Measurements from ENCODE around the gene HIVEP2.

The HIVEP2 gene

GRCh38 chr6:142914937-142915697 is 29.9 kb downstream of the HIVEP2 start:
- no peak for DNase-seq (ENCODE audit: low spot score)

DNA sequence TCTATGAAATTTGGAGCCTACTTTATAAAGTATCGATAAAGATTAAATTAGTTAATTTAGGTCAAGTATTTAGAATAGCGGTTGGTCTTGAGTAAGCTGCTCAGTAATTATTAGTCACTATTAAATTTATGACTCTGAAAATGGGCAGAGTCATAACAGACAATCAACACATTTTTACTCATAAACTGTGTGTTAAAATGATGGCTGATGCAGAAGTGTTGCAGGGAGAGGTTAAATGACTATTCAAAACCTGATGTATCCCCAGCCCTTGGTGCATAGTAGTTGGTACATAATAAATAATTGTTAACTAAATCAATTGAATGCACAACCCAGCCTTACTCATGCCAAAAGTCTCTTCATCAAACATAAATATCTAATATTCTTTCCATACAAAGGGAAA is 30.6 kb downstream of the HIVEP2 start:
- DNase-seq (ENCODE audit: low spot score): no peak

GRCh38 chr6:142913511-142914047 is 31.4 kb downstream of the HIVEP2 start:
- peak; percentile 75 for DNase-seq (ENCODE audit: low spot score)

DNA sequence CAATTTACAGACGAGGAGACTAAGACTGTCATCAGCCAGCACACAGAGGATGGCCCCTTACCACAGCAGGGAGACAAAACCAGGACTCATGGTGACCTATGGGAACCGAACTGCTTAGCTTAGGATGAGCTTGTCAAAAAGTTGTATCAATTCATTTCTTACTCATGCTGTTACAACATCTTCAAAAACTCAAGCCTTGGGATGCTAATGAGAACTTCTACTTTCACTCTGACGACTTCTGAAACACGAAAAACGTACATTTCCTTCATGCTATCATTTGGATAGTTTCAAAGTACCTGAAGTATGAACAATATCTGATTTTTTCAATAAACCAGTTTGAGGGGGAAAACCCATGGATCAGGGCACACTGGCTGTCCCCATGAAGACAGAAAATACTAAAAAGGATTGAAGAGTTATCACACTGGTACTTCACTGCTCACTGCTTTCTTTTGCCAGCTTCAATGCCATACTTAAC is 31.9 kb downstream of the HIVEP2 start:
- DNase-seq (ENCODE audit: low spot score): no peak

DNA sequence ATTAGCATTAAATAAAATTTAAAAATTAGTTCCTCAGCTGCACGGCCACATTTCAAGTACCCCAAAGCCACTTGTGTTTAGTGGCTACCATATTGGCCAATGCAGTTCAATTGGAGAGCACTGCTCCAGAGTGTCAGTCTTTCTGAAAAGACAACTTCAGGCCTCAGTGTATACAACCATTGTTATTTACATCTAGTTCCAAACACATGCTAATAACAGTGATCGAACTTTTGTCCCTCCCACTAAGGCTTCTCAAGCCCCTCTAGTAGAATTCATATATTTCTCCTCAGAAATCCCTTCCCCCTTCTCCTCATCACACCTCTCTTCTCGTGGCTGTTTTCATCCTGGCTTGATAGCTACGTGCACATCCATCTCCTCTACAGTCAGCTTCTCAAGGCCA is 32.9 kb downstream of the HIVEP2 start:
- DNase-seq (ENCODE audit: low spot score): no peak

DNA sequence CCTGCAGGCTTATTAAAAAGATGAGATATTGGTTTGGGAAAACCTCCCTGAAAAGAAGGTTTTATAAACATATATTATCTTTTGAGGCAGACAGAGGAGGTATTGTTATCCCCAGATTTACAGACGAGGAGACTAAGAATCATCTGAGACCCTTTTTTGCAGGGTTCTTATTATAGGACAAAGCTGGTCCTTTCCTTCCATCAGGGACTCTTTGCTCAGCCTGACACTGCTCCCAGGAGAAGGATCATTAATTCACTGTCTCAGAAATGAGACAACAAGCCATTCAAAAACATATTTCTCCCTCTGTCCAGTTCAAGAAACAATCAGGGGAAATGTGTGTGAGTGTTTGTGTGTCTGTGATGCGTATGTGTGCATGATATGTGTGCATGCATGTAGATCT is 33.5 kb downstream of the HIVEP2 start:
- no peak for DNase-seq (ENCODE audit: low spot score)

DNA sequence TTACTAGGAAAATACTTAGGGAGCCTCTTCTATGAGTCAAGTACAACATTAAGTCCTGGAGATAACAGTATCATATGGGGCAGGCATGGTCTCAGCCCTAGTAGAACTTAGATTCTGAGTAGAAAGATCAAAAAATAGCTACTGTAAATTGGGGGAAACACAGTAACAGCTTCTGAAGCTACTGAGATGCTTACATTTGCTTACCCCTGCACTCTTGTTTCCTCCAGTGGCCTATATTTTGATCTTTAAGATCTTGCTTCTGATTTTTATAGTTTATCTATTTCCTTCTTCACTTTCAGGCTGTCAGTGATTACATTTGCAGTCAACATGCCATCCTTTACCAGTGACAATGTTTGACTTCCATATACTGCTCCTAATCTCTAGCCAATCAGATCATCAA is 35.3 kb downstream of the HIVEP2 start:
- no peak for DNase-seq (ENCODE audit: low spot score)

DNA sequence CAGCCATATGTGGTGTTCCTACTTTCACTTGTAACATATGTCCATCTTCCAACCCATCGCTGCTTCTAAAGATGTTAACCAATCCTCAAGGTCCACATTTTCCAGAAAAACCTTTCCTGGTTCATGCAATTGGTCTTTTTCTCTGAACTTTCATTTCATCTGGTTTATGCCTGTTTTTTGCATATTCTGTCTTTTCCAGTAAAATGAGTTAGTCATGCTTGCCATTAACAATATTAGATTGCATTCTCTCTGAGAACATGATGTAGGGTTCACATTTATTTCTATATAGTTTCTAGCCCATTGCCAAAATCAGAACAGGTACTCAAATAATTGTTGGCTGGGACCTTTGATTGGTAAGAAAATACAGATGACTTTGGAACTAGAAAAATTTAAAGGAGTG is 36.7 kb downstream of the HIVEP2 start:
- DNase-seq (ENCODE audit: low spot score): no peak

- peak; percentile 49 for DNase-seq (ENCODE audit: low spot score)
Observed at GRCh38 chr6:142907544-142907943, 37.4 kb downstream of the HIVEP2 start.

DNA sequence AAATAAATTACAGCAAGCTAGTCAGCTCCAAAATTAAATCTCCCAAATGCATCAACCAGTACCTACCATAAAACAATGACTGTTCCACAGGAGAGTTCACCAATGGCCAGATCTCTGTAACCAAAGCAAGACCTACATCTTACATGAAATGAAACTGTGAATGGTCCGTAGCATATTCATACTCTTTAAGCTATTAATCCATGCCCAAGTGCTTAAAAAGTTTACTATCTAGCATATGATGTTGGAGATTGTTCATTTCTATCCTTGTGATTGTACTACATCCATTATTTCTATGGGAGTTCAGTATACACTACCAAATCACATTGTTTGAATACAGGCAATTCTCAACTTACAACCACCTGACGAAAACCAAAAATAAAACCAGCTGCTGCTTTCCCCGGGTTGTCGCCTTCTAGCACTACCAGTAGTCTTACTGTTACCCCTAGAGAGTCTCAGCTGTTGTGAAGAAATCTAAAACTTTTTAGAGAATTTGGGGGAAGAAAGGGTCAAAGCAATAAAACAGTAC is 38.0 kb downstream of the HIVEP2 start:
- DNase-seq (ENCODE audit: low spot score): no peak

DNA sequence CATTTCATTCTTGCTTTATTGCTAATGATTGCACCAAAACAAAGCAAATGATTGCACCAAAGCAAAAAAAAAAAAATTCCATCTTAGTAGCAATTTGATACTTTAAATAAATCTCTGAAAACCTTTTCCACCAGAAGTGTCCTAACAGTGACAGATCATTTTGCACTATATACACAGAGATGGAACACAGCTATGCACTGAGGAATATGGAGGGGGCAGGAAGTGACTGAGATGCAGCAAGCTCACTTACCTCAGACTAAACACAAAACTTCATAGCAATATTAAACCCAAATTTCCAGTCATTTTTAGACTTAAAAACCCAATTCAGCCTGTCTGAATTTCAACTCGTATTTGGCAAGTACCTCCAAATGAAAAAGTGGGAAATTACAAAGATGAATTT is 41.2 kb downstream of the HIVEP2 start:
- DNase-seq (ENCODE audit: low spot score): no peak

- peak; percentile 78 for DNase-seq (ENCODE audit: low spot score)
Observed at GRCh38 chr6:142902636-142903053, 42.3 kb downstream of the HIVEP2 start.

GRCh38 chr6:142901611-142902010 is 43.4 kb downstream of the HIVEP2 start:
- no peak for DNase-seq (ENCODE audit: low spot score)

DNA sequence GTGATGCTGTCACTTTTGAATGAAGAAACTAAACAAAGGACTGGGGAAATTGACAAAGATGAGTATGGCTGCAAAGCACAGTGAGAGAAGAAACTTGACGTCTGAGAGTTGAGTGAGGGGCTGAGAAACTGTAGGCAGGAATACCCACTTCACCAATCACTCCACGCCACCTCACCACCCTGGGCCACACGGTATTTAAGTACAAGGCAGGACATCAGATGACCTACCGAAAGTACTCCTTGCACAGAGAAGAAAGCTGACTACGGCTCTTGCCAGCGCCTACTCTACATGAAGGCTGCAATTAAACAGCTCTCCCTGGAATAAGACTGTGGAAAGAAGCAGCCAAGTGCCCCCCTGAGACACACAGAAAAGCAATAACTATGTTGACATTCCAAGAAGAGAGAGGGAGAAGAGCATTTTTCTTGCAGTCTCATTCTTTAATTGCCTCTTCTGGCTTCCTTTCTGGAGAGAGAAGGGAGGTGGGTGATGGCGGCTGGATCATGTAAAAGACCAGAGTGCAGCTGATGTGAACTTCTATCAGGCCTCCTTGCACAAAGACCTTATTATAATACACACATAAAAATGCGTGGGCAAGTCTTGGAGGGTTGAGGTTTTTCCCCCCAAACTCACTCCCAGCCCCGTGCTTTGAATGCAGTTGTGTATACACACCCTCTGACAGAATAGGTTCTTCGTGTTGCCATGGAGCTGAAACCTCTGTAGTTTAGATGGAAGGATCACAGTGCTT is 44.6 kb downstream of the HIVEP2 start:
- DNase-seq (ENCODE audit: low spot score): peak; percentile 55

DNA sequence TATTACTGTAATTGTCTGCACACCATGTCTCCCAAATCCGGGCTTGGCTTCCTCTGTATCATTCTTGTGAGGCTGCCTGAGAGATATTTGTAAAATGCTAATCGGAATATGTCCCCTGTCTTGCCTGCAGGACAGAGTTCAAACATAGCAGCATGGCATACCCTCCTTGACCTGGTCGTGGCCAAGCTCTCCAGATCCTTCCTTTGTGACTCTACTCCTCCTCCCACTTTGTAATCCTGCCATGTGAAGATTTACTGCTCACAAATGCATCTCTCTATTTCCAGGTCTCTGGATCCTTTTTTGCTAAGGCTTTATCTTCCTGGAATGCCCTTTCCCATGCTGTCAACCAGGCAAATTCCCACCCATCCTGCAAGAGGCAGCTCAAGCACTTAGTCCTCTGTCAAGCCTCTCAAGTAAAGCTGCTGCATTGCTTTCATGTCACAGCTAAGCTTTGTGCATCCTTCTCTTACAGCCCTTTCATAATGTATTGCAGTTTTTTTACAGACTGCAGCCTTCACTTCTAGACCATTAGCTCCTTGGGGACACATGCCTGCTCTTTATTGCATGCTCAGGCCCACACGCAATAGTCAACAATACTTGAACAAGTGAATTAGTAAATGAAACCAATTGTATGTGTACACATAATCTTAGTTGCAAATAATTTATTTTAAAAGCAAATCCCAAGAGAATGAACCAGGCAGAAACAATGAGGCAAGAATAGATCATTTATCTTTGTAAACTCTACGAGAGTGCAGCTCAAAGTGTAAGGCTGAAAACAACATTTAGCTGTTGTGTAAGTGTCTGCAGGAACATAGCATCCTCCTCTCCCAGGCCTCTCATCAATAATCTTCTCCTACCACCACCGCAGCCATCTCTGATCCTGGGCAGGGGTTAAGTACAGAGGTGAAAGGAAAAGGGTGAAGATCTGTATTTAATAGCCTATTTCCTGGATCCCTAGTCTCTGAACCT is 45.8 kb downstream of the HIVEP2 start:
- DNase-seq (ENCODE audit: low spot score): no peak

- no peak for DNase-seq (ENCODE audit: low spot score)
Observed at GRCh38 chr6:142897659-142898058, 47.3 kb downstream of the HIVEP2 start.

- DNase-seq (ENCODE audit: low spot score): no peak
Observed at GRCh38 chr6:142896732-142897131, 48.2 kb downstream of the HIVEP2 start.

DNA sequence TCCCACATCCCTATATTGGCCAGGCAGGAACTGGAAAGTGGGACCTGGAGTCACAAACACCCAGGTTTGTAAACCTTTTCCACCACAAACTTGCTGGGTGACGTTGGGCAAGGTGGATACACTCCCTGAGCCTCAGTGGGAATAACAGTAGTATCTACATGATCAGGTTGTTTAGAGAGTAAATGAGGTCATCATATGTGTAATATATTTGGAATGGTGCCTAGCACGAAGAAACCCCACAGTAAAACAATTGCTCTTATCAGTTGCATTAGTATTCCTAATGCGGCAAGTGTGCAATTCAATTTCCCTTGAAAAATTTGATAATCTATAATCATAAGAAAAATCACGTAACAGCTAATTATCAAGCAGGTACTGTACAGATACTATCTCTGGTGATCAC is 51.9 kb downstream of the HIVEP2 start:
- no peak for DNase-seq (ENCODE audit: low spot score)

- DNase-seq (ENCODE audit: low spot score): no peak
Observed at GRCh38 chr6:142892254-142893021, 52.5 kb downstream of the HIVEP2 start.

DNA sequence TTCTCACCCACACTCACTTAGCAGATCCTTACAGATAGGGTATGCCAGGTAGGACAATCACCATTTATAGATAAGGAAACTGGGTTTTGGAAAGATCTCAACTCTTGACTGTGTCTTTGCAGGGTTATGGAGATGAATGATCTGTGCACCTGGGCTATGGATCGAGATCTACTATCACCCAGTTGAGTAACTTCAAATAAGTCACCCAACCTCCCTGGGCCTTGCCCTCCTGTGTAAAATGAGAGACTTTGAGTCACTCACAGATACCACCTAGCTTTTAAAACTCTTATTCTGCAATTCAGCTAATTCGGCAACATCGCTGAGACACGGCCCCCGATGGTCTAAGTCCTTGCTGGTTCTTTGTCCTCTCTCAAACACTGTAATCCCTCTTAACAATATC is 53.5 kb downstream of the HIVEP2 start:
- no peak for DNase-seq (ENCODE audit: low spot score)

DNA sequence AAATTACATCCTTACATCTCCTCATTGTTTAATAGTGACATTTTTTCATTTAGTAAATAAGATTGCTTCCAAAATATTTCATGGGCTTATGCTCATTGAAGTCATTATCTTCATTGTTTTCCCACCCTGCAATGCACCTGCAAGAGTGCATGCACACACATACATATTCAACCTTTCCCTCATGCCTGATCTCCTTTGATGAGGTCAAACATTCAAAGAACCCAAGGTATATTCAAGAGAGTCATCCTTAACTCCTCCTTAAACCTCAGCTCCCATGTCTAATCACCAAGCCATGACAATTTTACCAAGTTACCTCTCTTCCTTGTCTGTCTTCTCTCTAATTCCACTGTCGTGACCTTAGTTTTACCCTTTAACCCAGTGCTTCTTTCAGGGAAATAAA is 56.5 kb downstream of the HIVEP2 start:
- no peak for DNase-seq (ENCODE audit: low spot score)
